Colonic mucosa (tissue), 4 donors: Measurements from ENCODE around the gene DNAJB12. TPM values are rescaled to one million over a fixed set of nuclear protein-coding genes. Genes with fewer than 3 reads are reported as not detected.
A peak's percentile ranks its signal among the peaks of the same experiment; 100 is the strongest.
"Not testable (repeated sequence)": the region's sequence is repeated elsewhere in the genome, so short reads cannot be mapped to it uniquely, and the experiment has no call there.

ENCODE experiments used
- DNase-seq: peaks from one replicate; pipeline ENCODE4 v3.0.0-alpha.2; 2020
- H3K27ac ChIP-seq: fragments of 200-600 bp; one replicate; pipeline ENCODE4 v1.8.0; 2021
- H3K27me3 ChIP-seq: fragments of 200-600 bp; one replicate; pipeline ENCODE4 v1.8.0; 2021
- H3K36me3 ChIP-seq: fragments of 200-600 bp; one replicate; pipeline ENCODE4 v1.8.0; 2021
- H3K4me1 ChIP-seq: fragments of 200-600 bp; one replicate; pipeline ENCODE4 v1.8.0; 2021; ENCODE audit warnings: mild to moderate bottlenecking
- H3K4me3 ChIP-seq: fragments of 200-600 bp; one replicate; pipeline ENCODE4 v1.8.0; 2021
- H3K9ac ChIP-seq, 2 donors: one replicate each; pipeline ENCODE4 v1.7.0; 2013; ENCODE audit warnings: control low read depth in 2 of 2, low read depth in 2 of 2, low read length in 2 of 2
- H3K9me3 ChIP-seq: fragments of 200-600 bp; one replicate; pipeline ENCODE4 v1.8.0; 2021
- intact Hi-C: fragments of 100-400 bp; cut with DNase I; formaldehyde crosslinking; loops from one replicate; pipeline ENCODE4 v1.14.1; 2022
- total RNA-seq, 2 donors: library from RNA; stranded (reverse); fragmentation: NEBNext Ultra II Directional in 1 of 2; extraction: Animal tissue kit (Norgen Biotek cat#: 25700) in 1 of 2; gene quantifications; one replicate each; pipeline ENCODE4 v1.2.1, GENCODE V29; 2021
- TF ChIP-seq, protein P1 (sequence below): fragments of 200-600 bp; IDR thresholded peaks from one replicate; pipeline ENCODE4 v1.8.0; 2022; ENCODE audit warnings: antibody characterized with exemption, mild to moderate bottlenecking
- donor health status: healthy.
- donor health status: DM: no; HTN: no; CAD: no.
- donor health status: DM: no; HTN: no; CAD: no.

DNAJB12 gene
- total RNA-seq, result 10 to 100 TPM; 29.4 to 37.9 TPM

DNA sequence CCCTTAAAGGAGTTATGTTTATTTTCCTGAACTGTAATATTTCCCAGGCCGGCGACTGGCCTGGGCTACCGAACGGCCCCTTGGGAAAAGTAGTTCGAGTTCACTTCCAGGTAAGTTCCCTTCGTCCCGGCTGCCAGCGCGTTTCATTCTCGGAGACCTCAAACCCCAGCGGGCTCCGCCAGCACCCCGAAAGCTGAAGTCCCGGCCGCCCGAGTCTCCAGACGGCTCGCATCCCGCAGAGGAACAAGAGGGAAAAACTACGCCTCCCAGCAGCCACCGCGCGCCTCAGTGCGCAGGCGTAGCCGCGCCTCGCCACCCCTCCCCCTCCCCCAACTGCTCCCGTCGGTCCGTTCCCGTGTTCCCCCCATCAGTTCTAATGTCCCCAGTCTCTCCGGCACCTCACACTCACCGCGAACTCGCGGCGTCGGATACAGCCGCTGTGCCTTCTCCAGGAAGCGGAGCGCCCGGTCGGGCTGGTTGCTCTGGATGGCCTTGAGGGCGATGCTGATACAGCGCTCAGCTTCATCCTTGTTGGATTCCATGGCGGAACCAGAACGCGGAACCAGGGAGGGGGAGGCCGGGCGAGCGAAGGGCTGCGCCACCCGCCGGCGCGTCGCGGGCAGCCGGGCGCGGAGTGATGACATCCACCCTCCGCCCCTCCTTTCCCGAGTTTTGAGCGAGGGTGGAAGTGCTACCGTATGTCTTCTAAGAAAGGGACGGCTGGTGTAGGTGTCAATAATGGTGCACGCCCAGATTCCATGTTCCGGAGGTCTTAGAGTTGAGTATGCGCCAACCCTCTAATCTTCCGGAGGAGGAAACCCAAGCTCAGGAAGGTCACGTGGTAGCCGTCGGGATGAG lies at the start of gene DNAJB12:
DNAJB12 (minus strand) TSS at position 564 of the 858 bp plus-strand sequence; CDS start at position 542, 22 bp downstream.
- DNase-seq, result peak; percentile 91
- Histone ChIP-seq H3K36me3 (no peaks in the 10 kb centered on the region), H3K27ac (peak within 1 kb of the TSS; percentile 89), H3K9ac (peak within 1 kb of the TSS; percentile 89 to 98), H3K27me3 (no peaks in the 10 kb centered on the region), H3K9me3 (no peaks in the 10 kb centered on the region), H3K4me1 (peaks cover 3% of the 10 kb centered on the region), H3K4me3 (peak within 1 kb of the TSS; percentile 71)
- TF ChIP-seq, protein P1, sequence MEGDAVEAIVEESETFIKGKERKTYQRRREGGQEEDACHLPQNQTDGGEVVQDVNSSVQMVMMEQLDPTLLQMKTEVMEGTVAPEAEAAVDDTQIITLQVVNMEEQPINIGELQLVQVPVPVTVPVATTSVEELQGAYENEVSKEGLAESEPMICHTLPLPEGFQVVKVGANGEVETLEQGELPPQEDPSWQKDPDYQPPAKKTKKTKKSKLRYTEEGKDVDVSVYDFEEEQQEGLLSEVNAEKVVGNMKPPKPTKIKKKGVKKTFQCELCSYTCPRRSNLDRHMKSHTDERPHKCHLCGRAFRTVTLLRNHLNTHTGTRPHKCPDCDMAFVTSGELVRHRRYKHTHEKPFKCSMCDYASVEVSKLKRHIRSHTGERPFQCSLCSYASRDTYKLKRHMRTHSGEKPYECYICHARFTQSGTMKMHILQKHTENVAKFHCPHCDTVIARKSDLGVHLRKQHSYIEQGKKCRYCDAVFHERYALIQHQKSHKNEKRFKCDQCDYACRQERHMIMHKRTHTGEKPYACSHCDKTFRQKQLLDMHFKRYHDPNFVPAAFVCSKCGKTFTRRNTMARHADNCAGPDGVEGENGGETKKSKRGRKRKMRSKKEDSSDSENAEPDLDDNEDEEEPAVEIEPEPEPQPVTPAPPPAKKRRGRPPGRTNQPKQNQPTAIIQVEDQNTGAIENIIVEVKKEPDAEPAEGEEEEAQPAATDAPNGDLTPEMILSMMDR, result no peak
- intact Hi-C loops, result no loop called here

DNA sequence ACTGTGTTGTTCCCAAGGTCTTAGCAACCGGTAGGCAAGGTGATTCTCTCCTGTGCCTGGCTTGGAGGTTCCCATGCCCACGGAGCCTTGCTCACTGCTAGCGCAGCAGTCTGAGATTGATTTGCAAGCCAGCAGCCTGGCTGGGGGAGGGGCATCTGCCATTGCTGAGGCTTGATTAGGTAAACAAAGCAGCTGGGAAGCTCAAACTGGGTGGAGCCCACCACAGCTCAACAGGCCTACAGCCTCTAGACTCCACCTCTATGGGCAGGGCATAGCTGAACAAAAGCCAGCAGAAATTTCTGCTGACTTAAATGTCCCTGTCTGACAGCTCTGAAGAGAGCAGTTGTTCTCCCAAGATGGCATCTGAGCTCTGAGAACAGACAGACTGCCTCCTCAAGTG lies 40.9 kb upstream of the DNAJB12 start:
- DNase-seq, result not testable (repeated sequence)

DNA sequence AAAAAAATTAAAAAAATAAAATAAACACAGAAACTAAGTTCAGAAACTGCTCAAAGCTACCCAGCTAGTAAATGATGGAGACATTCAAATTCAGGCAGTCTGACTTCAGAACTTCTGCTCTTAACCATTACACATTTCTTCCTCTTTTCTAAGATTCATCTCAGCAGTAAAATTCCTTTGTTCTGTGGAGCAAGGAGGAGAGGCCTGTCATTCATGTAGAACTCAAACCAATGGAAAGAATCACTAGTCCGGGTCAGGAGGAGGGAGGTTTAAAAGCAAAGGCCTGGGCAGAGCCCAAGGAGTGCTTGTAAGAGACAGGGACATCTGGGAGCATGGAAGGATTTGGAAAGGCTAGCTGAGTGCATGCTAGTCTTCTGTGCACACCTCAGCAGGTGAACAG lies 37.9 kb upstream of the DNAJB12 start:
- no peak overlapping the region for H3K9ac ChIP-seq
- intact Hi-C loops, result no loop called here
- TF ChIP-seq, protein P1, result no peak
- H3K36me3 ChIP-seq, result no peaks in the 10 kb centered on the region
- no peak overlapping the region for H3K27ac ChIP-seq
- no peak for DNase-seq
- no peak overlapping the region for H3K4me3 ChIP-seq
- H3K4me1 ChIP-seq, result no peaks in the 10 kb centered on the region
- no peaks in the 10 kb centered on the region for H3K9me3 ChIP-seq
- H3K27me3 ChIP-seq, result no peaks in the 10 kb centered on the region

More for the DNA sequence above, 40.9 kb upstream of the DNAJB12 start:
- H3K4me3 ChIP-seq, H3K9me3 ChIP-seq, H3K4me1 ChIP-seq, intact Hi-C loops, H3K27me3 ChIP-seq, H3K27ac ChIP-seq, H3K9ac ChIP-seq, H3K36me3 ChIP-seq: not testable (repeated sequence)

DNA sequence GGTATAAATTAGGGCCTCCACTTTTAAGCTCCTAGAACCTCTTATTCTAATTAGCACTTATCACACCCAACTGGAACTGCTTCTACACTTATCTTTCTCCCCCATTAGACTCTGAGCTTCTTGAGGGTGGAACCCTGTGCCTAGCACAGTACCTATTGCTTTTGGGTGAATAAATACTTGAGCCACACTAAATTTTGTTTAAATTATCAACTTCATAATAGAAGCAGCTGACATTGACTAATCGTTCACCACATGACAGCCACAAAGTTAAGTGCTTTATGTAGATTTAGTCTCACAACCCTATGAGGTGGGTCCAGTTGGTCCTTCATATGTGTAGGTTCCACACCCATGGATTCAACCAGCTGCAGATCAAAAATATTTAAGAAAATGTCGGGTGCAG lies 36.0 kb upstream of the DNAJB12 start:
- H3K36me3 ChIP-seq, result no peaks in the 10 kb centered on the region
- H3K4me3 ChIP-seq, result no peak overlapping the region
- no peaks in the 10 kb centered on the region for H3K9me3 ChIP-seq
- TF ChIP-seq, protein P1, result no peak
- no peak overlapping the region for H3K9ac ChIP-seq
- no peaks in the 10 kb centered on the region for H3K27me3 ChIP-seq
- DNase-seq, result no peak
- H3K4me1 ChIP-seq, result no peaks in the 10 kb centered on the region
- intact Hi-C loops, result no loop called here
- no peak overlapping the region for H3K27ac ChIP-seq

DNA sequence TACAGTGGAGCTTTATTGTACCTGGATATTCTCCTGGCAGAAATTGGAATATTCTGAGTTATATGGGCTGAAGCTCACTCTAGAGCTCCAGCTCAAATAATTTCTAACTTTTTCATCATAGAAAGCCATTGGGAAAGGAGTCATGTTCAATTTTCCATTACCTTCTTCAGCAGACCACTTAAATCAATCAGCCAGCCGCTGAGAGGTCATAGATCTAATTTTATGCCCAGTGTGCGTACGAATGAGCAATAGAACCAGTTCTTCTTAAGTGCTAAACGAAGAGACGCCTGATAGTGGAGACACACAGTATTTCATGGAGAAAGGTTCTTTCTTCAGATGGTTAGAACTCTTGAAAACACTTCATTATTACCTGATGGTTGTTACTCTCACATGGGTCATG lies 35.0 kb upstream of the DNAJB12 start:
- Histone ChIP-seq H3K9ac (no peak overlapping the region), H3K9me3 (no peaks in the 10 kb centered on the region), H3K36me3 (no peaks in the 10 kb centered on the region), H3K27me3 (no peaks in the 10 kb centered on the region), H3K27ac (no peak overlapping the region), H3K4me3 (no peak overlapping the region), H3K4me1 (no peaks in the 10 kb centered on the region)
- no peak for DNase-seq
- TF ChIP-seq, protein P1, result no peak
- intact Hi-C loops, result no loop called here

DNA sequence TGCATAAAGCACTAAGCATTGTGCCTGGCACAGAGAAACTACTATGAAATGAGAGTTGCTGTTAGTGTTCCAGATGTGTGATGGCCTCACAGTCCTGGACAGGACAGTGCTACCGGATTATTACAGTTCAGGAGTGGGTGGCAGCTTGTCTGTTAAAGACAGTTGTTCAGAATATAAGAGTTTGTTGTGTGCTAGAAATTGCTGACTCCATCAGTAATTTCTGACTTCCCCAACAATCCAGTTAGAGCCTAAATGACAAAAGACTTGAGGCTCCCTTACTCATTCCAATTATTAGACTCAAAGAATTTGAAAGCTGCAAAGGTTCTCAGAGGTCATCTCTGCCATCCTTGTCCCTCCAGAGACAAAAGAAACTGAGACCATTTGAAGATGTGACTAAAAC lies 34.3 kb upstream of the DNAJB12 start:
- H3K4me1 ChIP-seq, result no peaks in the 10 kb centered on the region
- intact Hi-C loops, result no loop called here
- H3K9me3 ChIP-seq, result no peaks in the 10 kb centered on the region
- H3K36me3 ChIP-seq, result no peaks in the 10 kb centered on the region
- TF ChIP-seq, protein P1, result no peak
- H3K27me3 ChIP-seq, result no peaks in the 10 kb centered on the region
- H3K27ac ChIP-seq, result no peak overlapping the region
- H3K4me3 ChIP-seq, result no peak overlapping the region
- no peak for DNase-seq
- no peak overlapping the region for H3K9ac ChIP-seq
